ENCODE measurements around the gene FFAR4.

DNA sequence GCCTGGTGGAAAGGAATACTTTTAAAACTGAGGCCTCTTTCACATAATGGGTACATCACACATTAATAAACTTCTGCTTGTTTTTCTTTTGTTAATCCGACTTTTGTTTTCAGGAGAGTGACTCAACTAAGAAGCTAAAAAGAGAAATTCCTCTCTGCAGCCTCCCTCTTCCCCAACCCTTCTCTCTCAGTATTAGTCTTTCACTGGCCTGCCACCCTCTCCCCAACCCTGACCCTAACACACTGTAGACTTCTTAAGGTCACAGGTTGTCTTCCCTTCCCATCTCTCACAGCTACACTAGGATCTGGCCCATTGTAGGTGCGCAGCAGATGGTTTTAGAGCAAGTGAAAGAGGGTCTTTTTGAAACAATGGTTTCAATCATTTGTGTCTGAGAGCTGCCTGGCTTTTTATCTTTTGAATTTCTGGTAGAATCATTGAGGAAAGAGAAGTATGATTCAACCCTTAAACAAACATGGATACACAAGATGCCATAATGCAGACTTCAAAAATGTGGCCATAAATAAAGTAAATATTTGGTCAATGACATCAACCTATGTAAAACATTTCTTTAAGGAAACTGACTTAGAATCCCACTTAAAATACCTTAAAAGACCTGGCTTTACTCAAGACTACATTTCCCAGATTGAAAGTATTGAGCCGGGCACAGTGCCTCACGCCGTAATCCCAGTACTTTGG is 17.9 kb upstream of the FFAR4 start:
- no peak for TF ChIP-seq EZH2 (IDR thresholded peaks at IDR 0.05; ENCODE audit: insufficient read depth, poor library complexity, severe bottlenecking)
- no peak for TF ChIP-seq EZH2phosphoT487 (IDR thresholded peaks at IDR 0.05; ENCODE audit: insufficient read depth, low read depth)

Data from GM23248 (cell line).